Pancreas (tissue), 10 donors: ENCODE results near the gene ANKRD13A. TPM values are rescaled to one million over a fixed set of nuclear protein-coding genes. Genes with fewer than 3 reads are reported as not detected.

Source experiments
- ATAC-seq, 4 donors: fragments of 200-7000 bp; cut with Tn5 transposase; one replicate each; pipeline versions ENCODE4 v1.8.0 to v1.9.1; 2020; ENCODE audit warnings: mild to moderate bottlenecking in 4 of 4, moderate library complexity in 4 of 4
- DNase-seq, 6 donors: peaks; one replicate each; pipeline ENCODE4 v3.0.0-alpha.2; 2020
- FAIRE-seq: peaks from 2 replicates; lab custom pipeline; 2012; peaks lifted over from hg19 to GRCh38; lab: Jason Lieb, UNC
- H3K27ac ChIP-seq, 4 donors: fragments of 200-600 bp; sonication (generic); 1 replicate in 3 of 4; 2 replicates in 1 of 4; pipeline versions ENCODE4 v1.5.0 to v1.8.0; 2020
- H3K27me3 ChIP-seq, 4 donors: fragments of 200-600 bp; one replicate each; pipeline ENCODE4 v1.8.0; 2021
- H3K36me3 ChIP-seq, 3 donors: fragments of 200-600 bp; sonication (generic) in 1 of 3; one replicate each; pipeline versions ENCODE4 v1.5.0 to v1.8.0; 2020 to 2021
- H3K4me1 ChIP-seq, 3 donors: fragments of 200-600 bp; one replicate each; pipeline ENCODE4 v1.8.0; 2021
- H3K4me3 ChIP-seq, 4 donors: fragments of 200-600 bp; sonication (generic) in 2 of 4; one replicate each; pipeline versions ENCODE4 v1.5.0 to v1.8.0; 2020 to 2021
- H3K9me3 ChIP-seq, 4 donors: fragments of 200-600 bp; one replicate each; pipeline ENCODE4 v1.8.0; 2021
- CTCF ChIP-seq, 4 donors: fragments of 200-600 bp; sonication (generic) in 3 of 4; IDR thresholded peaks; one replicate each; pipeline versions ENCODE4 v1.5.0 to v1.8.0; 2021; ENCODE audit warnings: antibody characterized with exemption in 4 of 4
- WGBS, 2 donors: extraction: QIAGEN DNeasy Blood & Tissue Kit; methylation state at CpG; one replicate each; pipeline ENCODE4 v1.1.7; 2013; 5-methylcytosine and 5-hydroxymethylcytosine counted together
- intact Hi-C, 3 donors: fragments of 100-400 bp; cut with DNase I; formaldehyde crosslinking; loops; one replicate each; pipeline versions ENCODE4 v1.11.1 to v1.14.2; 2022
- polyA plus RNA-seq, 2 donors: library from polyadenylated mRNA; stranded (reverse); fragments of 200-250 nt; gene quantifications; one replicate each; pipeline ENCODE4 v1.2.3, GENCODE V29; 2013
- total RNA-seq, 6 donors: library from RNA; stranded (reverse); fragmentation: NEBNext Ultra II Directional in 4 of 6; extraction: Animal tissue kit (Norgen Biotek cat#: 25700) in 4 of 6; gene quantifications; one replicate each; pipeline versions ENCODE4 v1.2.1 to v1.2.4, GENCODE V29; 2021 to 2023
- donor health status: healthy with polysubstance abuse.
- donor health status: DM: no; HTN: no; CAD: no; lungs with moderate emphysema.
- donor health status: DM: no; HTN: no; CAD: no.
- donor health status: control.
- donor health status: control.
- donor health status: Bipolar disorder and iron deficiency.
- donor health status: DM: yes; HTN: yes; CAD: no.
- donor health status: DM: no; HTN: no; CAD: no.
- donor health status: DM: no; HTN: no; CAD: no.
- donor health status: DM: yes; HTN: yes; CAD: no.

Gene ANKRD13A
- total and polyA plus RNA-seq, 8 donors = 10.7 to 29.7 (median 16.7) TPM

DNA sequence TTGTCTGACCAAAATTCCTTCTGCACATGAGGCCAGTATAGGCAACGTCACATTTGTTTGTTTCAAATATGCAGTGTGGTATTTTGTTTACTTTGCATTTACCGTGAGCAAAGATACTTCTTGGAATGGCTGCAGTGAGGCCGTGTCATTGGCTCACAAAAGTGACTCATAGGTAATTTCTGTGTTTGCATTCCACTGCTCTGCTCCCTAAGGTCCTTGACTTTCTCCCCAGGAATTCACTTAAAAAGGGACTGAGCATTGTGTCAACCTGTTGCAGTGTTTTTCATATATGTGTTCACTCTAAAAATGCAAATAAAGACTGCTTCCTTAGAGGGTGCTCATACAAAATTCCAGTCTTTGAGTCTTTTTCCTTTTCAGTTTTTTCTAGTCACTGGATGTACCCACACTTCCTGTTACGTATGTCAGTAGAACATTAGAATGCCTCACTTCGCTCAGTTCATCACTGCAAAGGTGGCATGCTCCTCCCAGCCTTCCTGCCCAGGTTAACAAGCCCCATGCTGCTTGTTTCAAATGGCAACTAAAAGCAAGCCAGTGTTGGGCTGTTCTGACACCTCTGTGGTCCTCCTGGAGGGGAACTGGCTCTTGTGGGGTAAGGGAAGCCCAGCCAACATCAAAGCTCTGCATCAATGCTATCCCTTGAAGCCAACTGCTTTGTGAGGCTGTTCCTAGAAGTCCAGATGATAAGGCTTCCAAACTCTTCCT, 40.0 kb downstream of the ANKRD13A start:
- peak overlapping the region; percentile 40 to 82 (median 70) for H3K27ac ChIP-seq
- H3K4me1 ChIP-seq = peaks cover 9 to 30% (median 16%) of the 10 kb centered on the region in 3 donors
- H3K4me3 ChIP-seq = no peak overlapping the region
- no peaks in the 10 kb centered on the region for H3K9me3 ChIP-seq
- no peak for TF ChIP-seq CTCF (IDR thresholded peaks at IDR 0.05)
- no peak for FAIRE-seq
- H3K36me3 ChIP-seq = peaks cover 0 to 9% (median 6%) of the 10 kb centered on the region in 3 donors
- no peaks in the 10 kb centered on the region for H3K27me3 ChIP-seq
- peak in 2 of 6 donors; percentile 27 to 60 for DNase-seq
- WGBS, 2 donors = 30 to 39% methylated on average over 5 of the region's 5 CpGs
- intact Hi-C loops = no loop called here
- peak; percentile 79 to 87 (median 83) for ATAC-seq

DNA sequence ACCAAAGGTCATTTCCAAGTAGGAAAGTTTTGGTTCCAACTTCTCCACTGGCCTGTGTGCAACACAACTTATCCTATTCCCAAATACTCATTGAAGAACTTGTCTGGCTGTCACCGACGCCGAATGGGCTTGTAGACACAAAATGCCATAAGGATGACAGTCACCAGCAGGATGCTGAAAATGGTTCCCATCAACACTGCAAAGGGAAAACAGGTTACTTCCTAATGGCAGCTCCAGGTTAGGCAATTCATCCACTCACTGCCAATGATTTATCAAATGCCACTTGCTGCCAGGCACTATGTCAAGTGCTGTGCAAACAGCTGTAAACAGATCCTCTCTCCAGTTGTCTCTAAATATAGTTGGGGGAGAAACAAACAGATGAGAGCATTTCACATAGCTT, 43.0 kb downstream of the ANKRD13A start:
- Histone ChIP-seq H3K4me3 (no peak overlapping the region), H3K27me3 (no peaks in the 10 kb centered on the region), H3K36me3 (peaks cover 0 to 5% (median 5%) of the 10 kb centered on the region in 3 donors), H3K9me3 (no peaks in the 10 kb centered on the region), H3K27ac (no peak overlapping the region), H3K4me1 (peaks cover 9 to 30% (median 16%) of the 10 kb centered on the region in 3 donors)
- ATAC-seq (peak in 2 of 4 donors; percentile 56 to 69), FAIRE-seq (no peak), DNase-seq (no peak)
- intact Hi-C loops = no loop called here
- no peak for TF ChIP-seq CTCF (IDR thresholded peaks at IDR 0.05)
- 79 to 90% methylated on average over 3 of the region's 3 CpGs for WGBS, 2 donors

- 76 to 84% methylated on average over 8 of the region's 8 CpGs for WGBS, 2 donors
- intact Hi-C loops = no loop called here
- no peaks in the 10 kb centered on the region for H3K27me3 ChIP-seq
- no peaks in the 10 kb centered on the region for H3K36me3 ChIP-seq
- no peak for TF ChIP-seq CTCF (IDR thresholded peaks at IDR 0.05)
- no peak for DNase-seq
- no peak overlapping the region for H3K4me3 ChIP-seq
- ATAC-seq = no peak
- H3K4me1 ChIP-seq = peaks cover 0 to 17% (median 0%) of the 10 kb centered on the region in 3 donors
- no peaks in the 10 kb centered on the region for H3K9me3 ChIP-seq
- no peak for FAIRE-seq
- no peak overlapping the region for H3K27ac ChIP-seq
Measured at GRCh38 chr12:110046451-110047187, 47.4 kb downstream of the ANKRD13A start.

GRCh38 chr12:110047297-110047940, 48.2 kb downstream of the ANKRD13A start:
- intact Hi-C loops = no loop called here
- WGBS, 2 donors = 57 to 66% methylated on average over 14 of the region's 14 CpGs
- H3K4me3 ChIP-seq = peak overlapping the region; percentile 79 to 95 (median 82)
- TF ChIP-seq CTCF (IDR thresholded peaks at IDR 0.05) = no peak
- no peaks in the 10 kb centered on the region for H3K27me3 ChIP-seq
- no peak for FAIRE-seq
- DNase-seq = no peak
- H3K36me3 ChIP-seq = no peaks in the 10 kb centered on the region
- H3K4me1 ChIP-seq = peaks cover 0 to 17% (median 0%) of the 10 kb centered on the region in 3 donors
- H3K9me3 ChIP-seq = no peaks in the 10 kb centered on the region
- H3K27ac ChIP-seq = no peak overlapping the region
- ATAC-seq = no peak
